H1 (cell line): ENCODE data around the gene CISD2. TPM values are rescaled to one million over a fixed set of nuclear protein-coding genes. Genes with fewer than 3 reads are reported as not detected.

Source experiments
- ASH2L ChIP-seq: fragments of 200-600, 300-600 bp; sonication (generic); IDR thresholded peaks from one replicate; pipeline ENCODE4 v1.7.1; 2017; ENCODE audit warnings: low read length
- ATF3 ChIP-seq: IDR thresholded peaks from 2 replicates; pipeline ENCODE4 v1.6.1; 2011; ENCODE audit warnings: low read depth, mild to moderate bottlenecking, low read length; ENCODE audit not compliant: insufficient read depth
- CBX8 ChIP-seq: fragments of 300-800, 300-1000 bp; sonication (generic); IDR thresholded peaks from 2 replicates; pipeline ENCODE4 v1.7.1; 2016; ENCODE audit warnings: low read depth, low read length, borderline replicate concordance
- CHD7 ChIP-seq: fragments of 300-600 bp; sonication (generic); IDR thresholded peaks from 2 replicates; pipeline ENCODE4 v1.7.1; 2012; ENCODE audit warnings: low read length, moderate library complexity, mild to moderate bottlenecking, inconsistent platforms; ENCODE audit not compliant: insufficient replicate concordance
- CTBP2 ChIP-seq: IDR thresholded peaks from 2 replicates; pipeline ENCODE4 v1.7.0; 2011; ENCODE audit warnings: borderline replicate concordance, mild to moderate bottlenecking, moderate library complexity, mixed read lengths, low read length; ENCODE audit not compliant: insufficient read depth, insufficient read length
- RBBP5 ChIP-seq: IDR thresholded peaks from 2 replicates; pipeline ENCODE4 v1.7.1; 2012; ENCODE audit warnings: low read depth, mild to moderate bottlenecking, inconsistent platforms, low read length, moderate library complexity, borderline replicate concordance
- SAP30 ChIP-seq: fragments of 300-600 bp; sonication (generic); IDR thresholded peaks from 2 replicates; pipeline ENCODE4 v1.7.1; 2012; ENCODE audit warnings: low read length, moderate library complexity, mild to moderate bottlenecking, inconsistent platforms; ENCODE audit not compliant: insufficient read depth, insufficient replicate concordance
- SP2 ChIP-seq: IDR thresholded peaks from 2 replicates; pipeline ENCODE4 v1.6.1; 2012; ENCODE audit warnings: mild to moderate bottlenecking, low read length, inconsistent platforms
- SUZ12 ChIP-seq: fragments of 200-600 bp; sonication (generic); IDR thresholded peaks from 2 replicates; pipeline ENCODE4 v1.6.1; 2012; ENCODE audit warnings: mild to moderate bottlenecking, inconsistent platforms, low read length, moderate library complexity, mixed read lengths
- polyA plus RNA-seq, 7 experiments: library from polyadenylated mRNA; depleted of rRNA in 3 of 7; stranded (reverse) in 5 of 7; unstranded in 2 of 7; fragments of >200 nt in 5 of 7; fragments of 200-250 nt in 2 of 7; gene quantifications; 1 replicate in 5 of 7; 2 replicates in 1 of 7; 4 replicates in 1 of 7; pipeline versions ENCODE4 v1.2.1 to v1.2.3, GENCODE V29; 2011 to 2013; ENCODE audit warnings: missing spikeins in 2 of 7, mixed read lengths in 2 of 7
- total RNA-seq: library from RNA; stranded (reverse); fragmentation: NEBNext Ultra II Directional; extraction: Animal tissue kit (Norgen Biotek cat#: 25700); gene quantifications from 2 replicates; pipeline ENCODE4 v1.2.1, GENCODE V29; 2021

Gene CISD2
- total and polyA plus RNA-seq, 2 of the 8 experiments (the other 6 are each of a cell fraction or from before 2014, with no cell fraction given): 23.7 to 48.3 TPM

GRCh38 chr4:102826890-102827673, 41.7 kb upstream of the CISD2 start, which contains the start of gene UBE2D3 (continued):
- peak; percentile 17 for TF ChIP-seq CTBP2
- TF ChIP-seq SP2: no peak
- TF ChIP-seq ATF3: no peak
- peak; percentile 61; the same call in 1 of the 2 replicates for TF ChIP-seq RBBP5
- TF ChIP-seq ASH2L: peak; percentile 42
- TF ChIP-seq SUZ12: no peak
- TF ChIP-seq CBX8: no peak
- TF ChIP-seq CHD7: peak; percentile 24
- no peak for TF ChIP-seq SAP30
